DND-41 (cell line): ENCODE data around the gene TAS2R16.

Source experiments
- EZH2 ChIP-seq: IDR thresholded peaks from 3 replicates; pipeline ENCODE4 v1.6.1; 2012; ENCODE audit warnings: borderline replicate concordance, low read depth, mild to moderate bottlenecking, moderate library complexity, low read length, inconsistent platforms; ENCODE audit not compliant: severe bottlenecking
- TF ChIP-seq, protein P1 (sequence below): IDR thresholded peaks from 2 replicates; pipeline ENCODE4 v1.5.1; 2012; ENCODE audit warnings: borderline replicate concordance, low read length, moderate library complexity, mild to moderate bottlenecking; ENCODE audit not compliant: poor library complexity, severe bottlenecking; ENCODE audit errors: extremely low read depth

GRCh38 chr7:123004931-123005330 lies 9.4 kb upstream of the TAS2R16 start:
- TF ChIP-seq, protein P1, sequence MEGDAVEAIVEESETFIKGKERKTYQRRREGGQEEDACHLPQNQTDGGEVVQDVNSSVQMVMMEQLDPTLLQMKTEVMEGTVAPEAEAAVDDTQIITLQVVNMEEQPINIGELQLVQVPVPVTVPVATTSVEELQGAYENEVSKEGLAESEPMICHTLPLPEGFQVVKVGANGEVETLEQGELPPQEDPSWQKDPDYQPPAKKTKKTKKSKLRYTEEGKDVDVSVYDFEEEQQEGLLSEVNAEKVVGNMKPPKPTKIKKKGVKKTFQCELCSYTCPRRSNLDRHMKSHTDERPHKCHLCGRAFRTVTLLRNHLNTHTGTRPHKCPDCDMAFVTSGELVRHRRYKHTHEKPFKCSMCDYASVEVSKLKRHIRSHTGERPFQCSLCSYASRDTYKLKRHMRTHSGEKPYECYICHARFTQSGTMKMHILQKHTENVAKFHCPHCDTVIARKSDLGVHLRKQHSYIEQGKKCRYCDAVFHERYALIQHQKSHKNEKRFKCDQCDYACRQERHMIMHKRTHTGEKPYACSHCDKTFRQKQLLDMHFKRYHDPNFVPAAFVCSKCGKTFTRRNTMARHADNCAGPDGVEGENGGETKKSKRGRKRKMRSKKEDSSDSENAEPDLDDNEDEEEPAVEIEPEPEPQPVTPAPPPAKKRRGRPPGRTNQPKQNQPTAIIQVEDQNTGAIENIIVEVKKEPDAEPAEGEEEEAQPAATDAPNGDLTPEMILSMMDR, result no peak
- TF ChIP-seq EZH2, result no peak
